GM23338 (cell line): ENCODE results near the gene RPL36A. TPM values are rescaled to one million over a fixed set of nuclear protein-coding genes. Genes with fewer than 3 reads are reported as not detected.

Source experiments
- ATAC-seq: fragments of 200-7000 bp; cut with Tn5 transposase; 3 replicates; pipeline ENCODE4 v1.9.1; 2020
- DNase-seq: peaks from one replicate; pipeline ENCODE4 v3.0.0-alpha.2; 2015; ENCODE audit warnings: low spot score
- H2AFZ ChIP-seq: fragments of 200-600 bp; sonication (generic); 2 replicates; pipeline ENCODE4 v1.8.0; 2016; ENCODE audit warnings: antibody characterized with exemption, mild to moderate bottlenecking, moderate library complexity
- H3F3A ChIP-seq: fragments of 200-600 bp; sonication (generic); replicated peaks from 2 replicates; pipeline ENCODE4 v1.8.0; 2017; ENCODE audit warnings: antibody characterized with exemption, mixed run types, low read depth
- H3K27ac ChIP-seq: fragments of 200-600 bp; sonication (generic); 2 replicates; pipeline ENCODE4 v1.6.1; 2016; ENCODE audit warnings: low read depth
- H3K27me3 ChIP-seq: fragments of 200-600 bp; sonication (generic); 2 replicates; pipeline ENCODE4 v1.8.0; 2016; ENCODE audit warnings: mild to moderate bottlenecking, mixed run types, moderate library complexity; ENCODE audit not compliant: insufficient read depth
- H3K36me3 ChIP-seq: fragments of 200-600 bp; sonication (generic); 2 replicates; pipeline ENCODE4 v1.8.0; 2016; ENCODE audit warnings: mild to moderate bottlenecking; ENCODE audit not compliant: insufficient read depth
- H3K4me1 ChIP-seq: fragments of 200-600 bp; sonication (generic); 2 replicates; pipeline ENCODE4 v1.8.0; 2016; ENCODE audit warnings: mild to moderate bottlenecking, moderate library complexity; ENCODE audit not compliant: insufficient read depth
- H3K4me2 ChIP-seq: fragments of 200-600 bp; sonication (generic); 2 replicates; pipeline ENCODE4 v1.7.1; 2017; ENCODE audit warnings: mixed run types
- H3K4me3 ChIP-seq: fragments of 200-600 bp; sonication (generic); 2 replicates; pipeline ENCODE4 v1.6.1; 2016; ENCODE audit warnings: mixed run types
- H3K79me2 ChIP-seq: fragments of 200-600 bp; sonication (generic); replicated peaks from 2 replicates; pipeline ENCODE4 v1.8.0; 2017; ENCODE audit warnings: mild to moderate bottlenecking; ENCODE audit not compliant: insufficient read depth
- H3K9me2 ChIP-seq: fragments of 200-600 bp; sonication (generic); 2 replicates; pipeline ENCODE4 v1.8.0; 2017; ENCODE audit not compliant: insufficient read depth
- H4K20me1 ChIP-seq: fragments of 200-600 bp; sonication (generic); replicated peaks from 2 replicates; pipeline ENCODE4 v1.8.0; 2017; ENCODE audit warnings: mild to moderate bottlenecking; ENCODE audit not compliant: insufficient read depth
- H3K27ac Mint-ChIP-seq: 2 replicates; pipeline ENCODE4 v1.8.0; 2020; ENCODE audit warnings: inconsistent platforms, mild to moderate bottlenecking, moderate library complexity, mixed read lengths
- H3K27me3 Mint-ChIP-seq: 3 replicates; pipeline ENCODE4 v1.8.0; 2022; ENCODE audit warnings: low read depth, mild to moderate bottlenecking, moderate library complexity, mixed read lengths, inconsistent platforms; ENCODE audit not compliant: insufficient read depth, poor library complexity
- H3K36me3 Mint-ChIP-seq: 3 replicates; pipeline ENCODE4 v1.8.0; 2021; ENCODE audit warnings: low read depth, mild to moderate bottlenecking, inconsistent platforms, moderate library complexity, mixed read lengths
- H3K4me1 Mint-ChIP-seq: 3 replicates; pipeline ENCODE4 v1.8.0; 2020; ENCODE audit warnings: mild to moderate bottlenecking, inconsistent platforms, mixed read lengths
- H3K4me3 Mint-ChIP-seq: 3 replicates; pipeline ENCODE4 v1.8.0; 2021; ENCODE audit warnings: moderate library complexity, mild to moderate bottlenecking, inconsistent platforms, mixed read lengths
- H3K9me3 Mint-ChIP-seq: 3 replicates; pipeline ENCODE4 v1.8.0; 2020; ENCODE audit warnings: moderate library complexity, mild to moderate bottlenecking, inconsistent platforms, mixed read lengths
- EZH2 ChIP-seq: fragments of 200-600 bp; sonication (generic); IDR thresholded peaks from one replicate; pipeline ENCODE4 v1.8.0; 2017; ENCODE audit warnings: antibody characterized with exemption, mild to moderate bottlenecking, low read depth; ENCODE audit not compliant: unreplicated experiment
- POLR2AphosphoS5 ChIP-seq: IDR thresholded peaks from 2 replicates; pipeline ENCODE4 v1.6.1; 2016; ENCODE audit warnings: antibody characterized with exemption, low read depth
- STAT1 ChIP-seq: IDR thresholded peaks from one replicate; pipeline ENCODE4 v1.6.1; 2016; ENCODE audit warnings: antibody characterized with exemption; ENCODE audit not compliant: unreplicated experiment
- ZNF331 ChIP-seq: fragments of 250-450 bp; sonication (Bioruptor Pico); IDR thresholded peaks from 2 replicates; pipeline ENCODE4 v1.5.0; 2020; ENCODE audit warnings: low read depth, mild to moderate bottlenecking, moderate library complexity
- polyA plus RNA-seq: library from polyadenylated mRNA; unstranded; fragments of >200 nt; fragmentation: Nextera tagmentation; extraction: Ambion mirVana; gene quantifications from 2 replicates; pipeline ENCODE4 v1.2.1, GENCODE V29; 2016
- total RNA-seq: library from RNA; depleted of rRNA; stranded (reverse); fragments of >200 nt; shearing (Covaris generic); gene quantifications from 2 replicates; pipeline ENCODE4 v1.2.3, GENCODE V29; 2014
- TF ChIP-seq, protein P1 (sequence below): fragments of 250-450 bp; sonication (Bioruptor Pico); IDR thresholded peaks from 2 replicates; pipeline ENCODE4 v1.5.0; 2020; ENCODE audit warnings: mild to moderate bottlenecking, moderate library complexity
- TF ChIP-seq, protein P2 (sequence below), 2 experiments: fragments of 200-600 bp in 1 of 2; sonication (generic) in 1 of 2; conservative IDR thresholded peaks; 2 replicates each; pipeline versions ENCODE4 v1.5.1 to v1.6.1; 2016 to 2017; ENCODE audit warnings: antibody characterized with exemption in 2 of 2, low read depth in 2 of 2, mild to moderate bottlenecking in 2 of 2, moderate library complexity in 1 of 2
- TF ChIP-seq, protein P3 (sequence below): IDR thresholded peaks from one replicate; pipeline ENCODE4 v1.6.1; 2018; ENCODE audit warnings: antibody characterized with exemption; ENCODE audit not compliant: unreplicated experiment

The RPL36A gene
- total and polyA plus RNA-seq, 2 experiments from 2014 or later, result 901 to 1,348 TPM

DNA sequence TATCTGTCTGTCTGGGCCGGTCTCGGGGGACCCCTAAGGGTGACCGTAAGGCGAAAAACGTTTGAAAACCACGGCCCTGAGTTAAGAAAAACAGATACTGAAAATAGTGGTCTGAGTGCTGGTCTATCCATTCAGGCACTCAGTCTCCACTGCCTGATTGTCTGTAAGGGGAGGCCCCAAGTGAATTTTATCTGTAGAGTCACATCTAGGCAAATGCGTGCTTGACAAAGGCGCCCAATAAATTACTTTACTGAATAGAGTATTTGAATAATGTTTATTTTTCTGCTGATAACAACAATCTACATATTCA lies 17.7 kb downstream of the RPL36A start (continued):
- TF ChIP-seq, protein P1, sequence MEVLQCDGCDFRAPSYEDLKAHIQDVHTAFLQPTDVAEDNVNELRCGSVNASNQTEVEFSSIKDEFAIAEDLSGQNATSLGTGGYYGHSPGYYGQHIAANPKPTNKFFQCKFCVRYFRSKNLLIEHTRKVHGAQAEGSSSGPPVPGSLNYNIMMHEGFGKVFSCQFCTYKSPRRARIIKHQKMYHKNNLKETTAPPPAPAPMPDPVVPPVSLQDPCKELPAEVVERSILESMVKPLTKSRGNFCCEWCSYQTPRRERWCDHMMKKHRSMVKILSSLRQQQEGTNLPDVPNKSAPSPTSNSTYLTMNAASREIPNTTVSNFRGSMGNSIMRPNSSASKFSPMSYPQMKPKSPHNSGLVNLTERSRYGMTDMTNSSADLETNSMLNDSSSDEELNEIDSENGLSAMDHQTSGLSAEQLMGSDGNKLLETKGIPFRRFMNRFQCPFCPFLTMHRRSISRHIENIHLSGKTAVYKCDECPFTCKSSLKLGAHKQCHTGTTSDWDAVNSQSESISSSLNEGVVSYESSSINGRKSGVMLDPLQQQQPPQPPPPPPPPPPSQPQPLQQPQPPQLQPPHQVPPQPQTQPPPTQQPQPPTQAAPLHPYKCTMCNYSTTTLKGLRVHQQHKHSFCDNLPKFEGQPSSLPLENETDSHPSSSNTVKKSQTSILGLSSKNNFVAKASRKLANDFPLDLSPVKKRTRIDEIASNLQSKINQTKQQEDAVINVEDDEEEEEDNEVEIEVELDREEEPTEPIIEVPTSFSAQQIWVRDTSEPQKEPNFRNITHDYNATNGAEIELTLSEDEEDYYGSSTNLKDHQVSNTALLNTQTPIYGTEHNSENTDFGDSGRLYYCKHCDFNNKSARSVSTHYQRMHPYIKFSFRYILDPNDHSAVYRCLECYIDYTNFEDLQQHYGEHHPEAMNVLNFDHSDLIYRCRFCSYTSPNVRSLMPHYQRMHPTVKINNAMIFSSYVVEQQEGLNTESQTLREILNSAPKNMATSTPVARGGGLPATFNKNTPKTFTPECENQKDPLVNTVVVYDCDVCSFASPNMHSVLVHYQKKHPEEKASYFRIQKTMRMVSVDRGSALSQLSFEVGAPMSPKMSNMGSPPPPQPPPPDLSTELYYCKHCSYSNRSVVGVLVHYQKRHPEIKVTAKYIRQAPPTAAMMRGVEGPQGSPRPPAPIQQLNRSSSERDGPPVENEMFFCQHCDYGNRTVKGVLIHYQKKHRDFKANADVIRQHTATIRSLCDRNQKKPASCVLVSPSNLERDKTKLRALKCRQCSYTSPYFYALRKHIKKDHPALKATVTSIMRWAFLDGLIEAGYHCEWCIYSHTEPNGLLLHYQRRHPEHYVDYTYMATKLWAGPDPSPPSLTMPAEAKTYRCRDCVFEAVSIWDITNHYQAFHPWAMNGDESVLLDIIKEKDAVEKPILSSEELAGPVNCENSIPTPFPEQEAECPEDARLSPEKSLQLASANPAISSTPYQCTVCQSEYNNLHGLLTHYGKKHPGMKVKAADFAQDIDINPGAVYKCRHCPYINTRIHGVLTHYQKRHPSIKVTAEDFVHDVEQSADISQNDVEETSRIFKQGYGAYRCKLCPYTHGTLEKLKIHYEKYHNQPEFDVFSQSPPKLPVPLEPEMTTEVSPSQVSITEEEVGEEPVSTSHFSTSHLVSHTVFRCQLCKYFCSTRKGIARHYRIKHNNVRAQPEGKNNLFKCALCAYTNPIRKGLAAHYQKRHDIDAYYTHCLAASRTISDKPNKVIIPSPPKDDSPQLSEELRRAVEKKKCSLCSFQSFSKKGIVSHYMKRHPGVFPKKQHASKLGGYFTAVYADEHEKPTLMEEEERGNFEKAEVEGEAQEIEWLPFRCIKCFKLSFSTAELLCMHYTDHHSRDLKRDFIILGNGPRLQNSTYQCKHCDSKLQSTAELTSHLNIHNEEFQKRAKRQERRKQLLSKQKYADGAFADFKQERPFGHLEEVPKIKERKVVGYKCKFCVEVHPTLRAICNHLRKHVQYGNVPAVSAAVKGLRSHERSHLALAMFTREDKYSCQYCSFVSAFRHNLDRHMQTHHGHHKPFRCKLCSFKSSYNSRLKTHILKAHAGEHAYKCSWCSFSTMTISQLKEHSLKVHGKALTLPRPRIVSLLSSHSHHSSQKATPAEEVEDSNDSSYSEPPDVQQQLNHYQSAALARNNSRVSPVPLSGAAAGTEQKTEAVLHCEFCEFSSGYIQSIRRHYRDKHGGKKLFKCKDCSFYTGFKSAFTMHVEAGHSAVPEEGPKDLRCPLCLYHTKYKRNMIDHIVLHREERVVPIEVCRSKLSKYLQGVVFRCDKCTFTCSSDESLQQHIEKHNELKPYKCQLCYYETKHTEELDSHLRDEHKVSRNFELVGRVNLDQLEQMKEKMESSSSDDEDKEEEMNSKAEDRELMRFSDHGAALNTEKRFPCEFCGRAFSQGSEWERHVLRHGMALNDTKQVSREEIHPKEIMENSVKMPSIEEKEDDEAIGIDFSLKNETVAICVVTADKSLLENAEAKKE (CRISPR knock-in tag), result no peak
- no peak for TF ChIP-seq EZH2
- TF ChIP-seq, protein P2, sequence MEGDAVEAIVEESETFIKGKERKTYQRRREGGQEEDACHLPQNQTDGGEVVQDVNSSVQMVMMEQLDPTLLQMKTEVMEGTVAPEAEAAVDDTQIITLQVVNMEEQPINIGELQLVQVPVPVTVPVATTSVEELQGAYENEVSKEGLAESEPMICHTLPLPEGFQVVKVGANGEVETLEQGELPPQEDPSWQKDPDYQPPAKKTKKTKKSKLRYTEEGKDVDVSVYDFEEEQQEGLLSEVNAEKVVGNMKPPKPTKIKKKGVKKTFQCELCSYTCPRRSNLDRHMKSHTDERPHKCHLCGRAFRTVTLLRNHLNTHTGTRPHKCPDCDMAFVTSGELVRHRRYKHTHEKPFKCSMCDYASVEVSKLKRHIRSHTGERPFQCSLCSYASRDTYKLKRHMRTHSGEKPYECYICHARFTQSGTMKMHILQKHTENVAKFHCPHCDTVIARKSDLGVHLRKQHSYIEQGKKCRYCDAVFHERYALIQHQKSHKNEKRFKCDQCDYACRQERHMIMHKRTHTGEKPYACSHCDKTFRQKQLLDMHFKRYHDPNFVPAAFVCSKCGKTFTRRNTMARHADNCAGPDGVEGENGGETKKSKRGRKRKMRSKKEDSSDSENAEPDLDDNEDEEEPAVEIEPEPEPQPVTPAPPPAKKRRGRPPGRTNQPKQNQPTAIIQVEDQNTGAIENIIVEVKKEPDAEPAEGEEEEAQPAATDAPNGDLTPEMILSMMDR (conservative IDR thresholded peaks at IDR 0.05; ENCODE audit: low read depth in 2 of 2), result no peak
- no peak for TF ChIP-seq POLR2AphosphoS5
- TF ChIP-seq STAT1, result no peak

DNA sequence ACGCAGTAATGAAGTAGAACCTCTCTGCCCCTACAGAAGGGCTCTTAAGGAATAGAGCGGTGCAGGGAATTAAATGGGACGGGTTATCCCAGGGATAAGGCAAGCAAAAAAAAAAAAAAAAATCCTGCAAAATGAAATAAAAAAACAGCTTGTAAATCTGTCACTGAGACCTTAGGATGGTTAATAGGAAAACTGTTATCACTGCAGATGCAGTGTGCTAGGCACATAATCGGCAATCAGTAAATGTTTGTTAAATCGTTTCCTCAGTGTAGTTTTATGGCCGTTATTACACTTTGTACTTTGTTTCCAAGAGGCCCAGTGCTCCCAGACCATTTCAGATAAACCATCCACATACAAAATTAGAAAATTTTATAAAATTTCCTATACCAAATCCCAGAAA lies 18.2 kb downstream of the RPL36A start:
- Mint-ChIP-seq H3K9me3 (no peaks in the 10 kb centered on the region), H3K4me1 (peaks cover 13% of the 10 kb centered on the region; the same call in 2 of the 3 replicates), H3K27me3 (peaks cover 10% of the 10 kb centered on the region), H3K27ac (peak overlapping the region; percentile 80), H3K36me3 (peaks cover 21% of the 10 kb centered on the region), H3K4me3 (peak overlapping the region; percentile 93)
- H3K36me3 ChIP-seq, result no peaks in the 10 kb centered on the region; the same call in 1 of the 2 replicates
- H3K4me2 ChIP-seq, result peak overlapping the region; percentile 86
- H3K4me3 ChIP-seq, result peak overlapping the region; percentile 79
- H4K20me1 ChIP-seq, result no peaks in the 10 kb centered on the region
- H3K27ac ChIP-seq, result peak overlapping the region; percentile 94; the same call in 1 of the 2 replicates
- no peak overlapping the region for H2AFZ ChIP-seq
- H3K9me2 ChIP-seq, result no peaks in the 10 kb centered on the region
- ATAC-seq (no peak), DNase-seq (peak; percentile 11)
- H3K27me3 ChIP-seq, result no peaks in the 10 kb centered on the region
- 0 out of 2 replicates have a peak, but pooled peaks cover 2% of the 10 kb centered on the region for H3K4me1 ChIP-seq
- no peak for TF ChIP-seq ZNF331 (CRISPR knock-in tag)
- TF ChIP-seq EZH2, result no peak
- TF ChIP-seq, protein P3, sequence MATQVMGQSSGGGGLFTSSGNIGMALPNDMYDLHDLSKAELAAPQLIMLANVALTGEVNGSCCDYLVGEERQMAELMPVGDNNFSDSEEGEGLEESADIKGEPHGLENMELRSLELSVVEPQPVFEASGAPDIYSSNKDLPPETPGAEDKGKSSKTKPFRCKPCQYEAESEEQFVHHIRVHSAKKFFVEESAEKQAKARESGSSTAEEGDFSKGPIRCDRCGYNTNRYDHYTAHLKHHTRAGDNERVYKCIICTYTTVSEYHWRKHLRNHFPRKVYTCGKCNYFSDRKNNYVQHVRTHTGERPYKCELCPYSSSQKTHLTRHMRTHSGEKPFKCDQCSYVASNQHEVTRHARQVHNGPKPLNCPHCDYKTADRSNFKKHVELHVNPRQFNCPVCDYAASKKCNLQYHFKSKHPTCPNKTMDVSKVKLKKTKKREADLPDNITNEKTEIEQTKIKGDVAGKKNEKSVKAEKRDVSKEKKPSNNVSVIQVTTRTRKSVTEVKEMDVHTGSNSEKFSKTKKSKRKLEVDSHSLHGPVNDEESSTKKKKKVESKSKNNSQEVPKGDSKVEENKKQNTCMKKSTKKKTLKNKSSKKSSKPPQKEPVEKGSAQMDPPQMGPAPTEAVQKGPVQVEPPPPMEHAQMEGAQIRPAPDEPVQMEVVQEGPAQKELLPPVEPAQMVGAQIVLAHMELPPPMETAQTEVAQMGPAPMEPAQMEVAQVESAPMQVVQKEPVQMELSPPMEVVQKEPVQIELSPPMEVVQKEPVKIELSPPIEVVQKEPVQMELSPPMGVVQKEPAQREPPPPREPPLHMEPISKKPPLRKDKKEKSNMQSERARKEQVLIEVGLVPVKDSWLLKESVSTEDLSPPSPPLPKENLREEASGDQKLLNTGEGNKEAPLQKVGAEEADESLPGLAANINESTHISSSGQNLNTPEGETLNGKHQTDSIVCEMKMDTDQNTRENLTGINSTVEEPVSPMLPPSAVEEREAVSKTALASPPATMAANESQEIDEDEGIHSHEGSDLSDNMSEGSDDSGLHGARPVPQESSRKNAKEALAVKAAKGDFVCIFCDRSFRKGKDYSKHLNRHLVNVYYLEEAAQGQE, result no peak
- no peak for TF ChIP-seq STAT1
- H3K79me2 ChIP-seq, result peaks cover 73% of the 10 kb centered on the region
- H3F3A ChIP-seq, result no peaks in the 10 kb centered on the region
